Keratinocyte (primary cell): ENCODE data around the gene ABCC6. TPM values are rescaled to one million over a fixed set of nuclear protein-coding genes. Genes with fewer than 3 reads are reported as not detected.

ENCODE experiments used
- DNase-seq: peaks from one replicate; pipeline ENCODE4 v3.0.0-alpha.2; 2011; ENCODE audit warnings: low read depth, missing footprints, low spot score
- FAIRE-seq: peaks from 2 replicates; lab custom pipeline; 2011; peaks lifted over from hg19 to GRCh38; lab: Jason Lieb, UNC
- H2AFZ ChIP-seq: 2 replicates; pipeline ENCODE4 v1.6.0; 2012; ENCODE audit warnings: low read length, control low read depth, inconsistent platforms; ENCODE audit not compliant: control insufficient read depth
- H3K27ac ChIP-seq: 2 replicates; pipeline ENCODE4 v1.5.1; 2011; ENCODE audit warnings: low read length; ENCODE audit not compliant: control insufficient read depth, insufficient read depth
- H3K27me3 ChIP-seq: 3 replicates; pipeline ENCODE4 v1.6.0; 2011; ENCODE audit warnings: low read length; ENCODE audit not compliant: control insufficient read depth, insufficient read depth; ENCODE audit errors: extremely low read depth
- H3K36me3 ChIP-seq, 2 experiments: 2 replicates in 1 of 2; 3 replicates in 1 of 2; pipeline ENCODE4 v1.5.1; 2011; ENCODE audit warnings: low read length in 2 of 2, mild to moderate bottlenecking in 1 of 2; ENCODE audit not compliant: control insufficient read depth in 2 of 2, insufficient read depth in 2 of 2; ENCODE audit errors: extremely low read depth in 1 of 2
- H3K4me1 ChIP-seq: 3 replicates; pipeline ENCODE4 v1.5.1; 2011; ENCODE audit warnings: low read length; ENCODE audit not compliant: control insufficient read depth, insufficient read depth; ENCODE audit errors: extremely low read depth
- H3K4me2 ChIP-seq: 3 replicates; pipeline ENCODE4 v1.6.0; 2011; ENCODE audit warnings: low read depth, low read length; ENCODE audit not compliant: control insufficient read depth, insufficient read depth; ENCODE audit errors: extremely low read depth
- H3K4me3 ChIP-seq, 3 experiments: fragments of 200-600 bp in 1 of 3; sonication (generic) in 1 of 3; 2 replicates in 2 of 3; 3 replicates in 1 of 3; pipeline ENCODE4 v1.5.1; 2011 to 2016; ENCODE audit warnings: low read length in 3 of 3, mild to moderate bottlenecking in 3 of 3, control low read depth in 2 of 3, inconsistent platforms in 1 of 3, low read depth in 1 of 3, mixed read lengths in 1 of 3, mixed run types in 1 of 3, moderate library complexity in 1 of 3; ENCODE audit not compliant: control insufficient read depth in 2 of 3, insufficient read depth in 2 of 3; ENCODE audit errors: extremely low read depth in 1 of 3
- H3K79me2 ChIP-seq: 2 replicates; pipeline ENCODE4 v1.6.0; 2012; ENCODE audit warnings: low read length; ENCODE audit not compliant: control insufficient read depth, insufficient read depth
- H3K9ac ChIP-seq: 3 replicates; pipeline ENCODE4 v1.6.0; 2011; ENCODE audit warnings: low read length; ENCODE audit not compliant: control insufficient read depth, insufficient read depth; ENCODE audit errors: extremely low read depth
- H3K9me1 ChIP-seq: 3 replicates; pipeline ENCODE4 v1.6.0; 2011; ENCODE audit warnings: low read length; ENCODE audit not compliant: control insufficient read depth, insufficient read depth; ENCODE audit errors: extremely low read depth
- H3K9me3 ChIP-seq: 2 replicates; pipeline ENCODE4 v1.5.1; 2012; ENCODE audit warnings: low read depth, low read length; ENCODE audit not compliant: control insufficient read depth
- H4K20me1 ChIP-seq: 3 replicates; pipeline ENCODE4 v1.6.0; 2011; ENCODE audit warnings: low read length; ENCODE audit not compliant: control insufficient read depth, insufficient read depth; ENCODE audit errors: extremely low read depth
- CTCF ChIP-seq, 3 experiments: IDR thresholded peaks in 1 of 3; conservative IDR thresholded peaks in 1 of 3; optimal IDR thresholded peaks in 1 of 3; 2 replicates in 2 of 3; 3 replicates in 1 of 3; pipeline versions ENCODE3 to v1.5.1; 2011; ENCODE audit warnings: low read length in 3 of 3, mild to moderate bottlenecking in 3 of 3, moderate library complexity in 2 of 3, control low read depth in 1 of 3, inconsistent platforms in 1 of 3; ENCODE audit not compliant: insufficient read depth in 2 of 3; ENCODE audit errors: extremely low read depth in 1 of 3
- EZH2 ChIP-seq: IDR thresholded peaks from one replicate; pipeline ENCODE4 v1.6.1; 2012; ENCODE audit warnings: inconsistent platforms, mild to moderate bottlenecking, low read length, moderate library complexity
- dilution Hi-C: fragments of 300-500 bp; cut with MboI; formaldehyde crosslinking; loops from one replicate; pipeline ENCODE4 v1.7.0; 2020; ENCODE audit warnings: low sequenced_read_pairs; ENCODE audit not compliant: extremely low pct_ligation_motif_present
- polyA plus RNA-seq, 5 experiments: library from polyadenylated mRNA; depleted of rRNA in 3 of 5; stranded (reverse) in 3 of 5; stranded (forward) in 1 of 5; unstranded in 1 of 5; fragments of >200 nt; gene quantifications; 1 replicate in 1 of 5; 2 replicates in 3 of 5; 3 replicates in 1 of 5; pipeline versions ENCODE4 v1.2.1 to v1.2.3, GENCODE V29; 2011 to 2012; ENCODE audit warnings: missing spikeins in 2 of 5, low read depth in 1 of 5, low replicate concordance in 1 of 5

The ABCC6 gene
- polyA plus RNA-seq, 1 donor (not counting 4 experiments of a cell fraction or from before 2014, with no cell fraction given), result not detected

DNA sequence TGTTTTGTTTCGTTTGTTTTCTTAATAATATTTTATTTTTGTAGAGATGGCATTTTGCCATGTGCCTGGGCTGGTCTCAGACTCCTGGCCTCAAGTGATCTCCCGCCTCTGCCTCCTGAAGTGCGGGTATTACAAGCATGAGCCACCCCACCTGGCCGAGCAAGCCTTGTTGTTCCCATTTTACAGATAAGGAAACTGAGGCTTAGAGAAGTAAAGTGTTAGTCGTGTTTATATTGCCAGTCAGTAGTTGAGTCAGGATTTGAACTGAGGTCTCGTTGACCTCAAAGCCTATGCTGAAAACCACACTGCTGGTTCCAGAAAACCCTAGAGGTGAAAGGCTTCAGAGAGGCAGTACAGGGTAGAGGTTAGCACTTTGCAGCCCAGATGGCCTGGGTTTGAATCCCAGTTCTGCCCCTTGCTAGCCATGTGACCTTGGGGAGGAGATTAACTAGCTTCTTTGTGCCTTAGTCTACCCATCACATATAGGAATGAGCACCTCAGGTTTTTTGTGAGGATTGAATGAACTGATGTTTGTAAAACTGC, 102.0 kb downstream of the ABCC6 start:
- Histone ChIP-seq H3K79me2 (no peaks in the 10 kb centered on the region), H3K27me3 (no peaks in the 10 kb centered on the region), H3K9me3 (peaks cover 5% of the 10 kb centered on the region), H3K9me1 (no peaks in the 10 kb centered on the region), H3K9ac (no peak overlapping the region), H3K27ac (no peak overlapping the region), H4K20me1 (no peaks in the 10 kb centered on the region), H3K4me1 (no peaks in the 10 kb centered on the region), H3K36me3 (peaks cover 31 to 33% of the 10 kb centered on the region in 2 experiments), H3K4me3 (no peak overlapping the region), H3K4me2 (no peak overlapping the region), H2AFZ (no peak overlapping the region)
- DNase-seq, result no peak
- TF ChIP-seq CTCF (optimal IDR thresholded peaks at IDR 0.05 in 1 of 3, IDR thresholded peaks at IDR 0.05 in 1 of 3, conservative IDR thresholded peaks at IDR 0.05 in 1 of 3; ENCODE audit: extremely low read depth in 1 of 3, insufficient read depth in 2 of 3, low read length in 3 of 3), result no peak
- no peak for TF ChIP-seq EZH2
- dilution Hi-C loops, result no loop called here
- no peak for FAIRE-seq

DNA sequence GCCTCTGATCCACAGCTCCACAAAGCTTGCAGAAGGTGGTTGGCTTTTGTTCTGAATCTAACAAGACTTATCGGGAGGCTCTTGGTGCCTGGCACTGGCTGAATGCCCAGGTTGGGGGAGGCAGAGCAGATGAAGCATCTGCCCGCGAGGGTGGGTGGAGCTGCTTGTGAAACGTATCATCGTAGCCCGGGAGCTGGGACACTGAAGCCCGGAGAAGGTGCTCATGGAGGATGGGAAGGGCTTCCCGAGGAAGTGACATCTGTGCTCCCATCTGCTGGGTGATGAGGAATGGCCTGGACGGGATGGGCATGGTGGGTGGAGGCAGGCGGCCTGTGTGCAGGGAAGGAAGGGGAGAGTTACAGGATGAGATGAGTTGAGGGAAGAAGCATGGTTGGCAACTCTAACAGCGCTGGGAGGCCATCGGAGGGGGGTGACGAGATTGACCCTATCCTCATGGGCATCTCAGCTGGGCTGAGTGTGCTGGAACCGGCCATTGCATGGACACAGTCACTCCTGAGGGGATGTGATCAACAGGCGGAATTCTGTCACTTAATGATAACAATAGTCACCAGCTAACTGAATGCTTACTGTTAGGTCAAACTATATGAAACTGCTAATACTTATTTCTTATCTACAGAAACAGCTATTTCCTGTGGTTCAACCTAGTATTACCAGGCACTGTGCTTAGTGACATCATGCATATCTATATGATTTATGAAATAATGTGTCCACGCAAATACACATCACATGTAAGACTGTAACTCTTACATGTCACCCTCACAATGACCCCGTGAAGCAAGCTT, 102.7 kb downstream of the ABCC6 start:
- no peak for FAIRE-seq
- H3K4me3 ChIP-seq, result no peak overlapping the region
- H2AFZ ChIP-seq, result no peak overlapping the region
- H3K9me1 ChIP-seq, result no peaks in the 10 kb centered on the region
- H3K9ac ChIP-seq, result no peak overlapping the region
- H3K27ac ChIP-seq, result no peak overlapping the region
- no peak for TF ChIP-seq EZH2
- no peak overlapping the region for H3K4me2 ChIP-seq
- H3K4me1 ChIP-seq, result no peaks in the 10 kb centered on the region
- H3K9me3 ChIP-seq, result peaks cover 5% of the 10 kb centered on the region
- peaks cover 31 to 33% of the 10 kb centered on the region in 2 experiments for H3K36me3 ChIP-seq
- no peaks in the 10 kb centered on the region for H3K27me3 ChIP-seq
- dilution Hi-C loops, result no loop called here
- no peaks in the 10 kb centered on the region for H4K20me1 ChIP-seq
- no peaks in the 10 kb centered on the region for H3K79me2 ChIP-seq
- no peak for DNase-seq
